Panc1 (cell line): ENCODE measurements around the gene KAT6B.

Source experiments
- CTCF ChIP-seq: fragments of 450-650 bp; IDR thresholded peaks from 2 replicates; pipeline ENCODE4 v1.5.1; 2017; ENCODE audit warnings: mild to moderate bottlenecking
- POLR2AphosphoS5 ChIP-seq: IDR thresholded peaks from 2 replicates; pipeline ENCODE4 v1.6.1; 2012; ENCODE audit warnings: mild to moderate bottlenecking, low read depth, low read length, moderate library complexity
- REST ChIP-seq, 2 experiments: IDR thresholded peaks; 2 replicates each; pipeline ENCODE4 v1.6.1; 2011 to 2012; ENCODE audit warnings: low read depth in 2 of 2, control low read depth in 1 of 2, low read length in 1 of 2, mild to moderate bottlenecking in 1 of 2, moderate library complexity in 1 of 2; ENCODE audit not compliant: insufficient read depth in 1 of 2
- SIN3A ChIP-seq: IDR thresholded peaks from 2 replicates; pipeline ENCODE4 v1.6.1; 2012; ENCODE audit warnings: low read depth, mild to moderate bottlenecking, low read length, moderate library complexity, borderline replicate concordance; ENCODE audit not compliant: insufficient read depth
- TCF7L2 ChIP-seq: IDR thresholded peaks from 2 replicates; pipeline ENCODE4 v1.6.1; 2011; ENCODE audit warnings: mild to moderate bottlenecking, low read depth, low read length, inconsistent platforms

DNA sequence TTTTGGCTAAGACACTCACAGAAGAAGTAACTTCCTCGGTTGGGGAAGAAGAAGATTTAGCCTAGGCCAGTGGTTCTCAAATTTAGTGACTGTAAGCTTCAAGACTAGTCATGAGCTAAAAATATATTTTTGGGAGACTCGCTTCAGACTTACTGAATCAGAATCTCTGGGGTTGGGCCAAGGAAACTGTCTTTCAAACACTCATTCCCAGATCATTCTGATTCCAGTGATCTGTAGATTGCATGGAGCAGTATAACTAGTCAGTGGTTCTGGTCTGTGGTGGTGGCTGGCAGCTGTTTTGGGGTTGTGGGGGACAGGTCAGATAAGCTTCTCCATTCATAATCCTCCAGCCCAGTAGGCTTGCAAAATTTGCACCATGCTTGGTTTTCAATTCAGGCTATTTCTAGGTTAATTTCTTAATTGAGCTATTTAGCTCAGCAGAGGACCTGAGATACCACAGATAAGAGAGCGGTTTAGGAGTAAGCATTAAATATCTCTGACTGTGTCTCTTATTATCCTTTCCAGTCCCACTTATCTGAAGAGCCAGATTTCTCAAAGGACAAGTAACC is 3.8 kb upstream of the KAT6B start:
- TF ChIP-seq CTCF, result no peak
- TF ChIP-seq POLR2AphosphoS5, result no peak
- TF ChIP-seq REST (IDR thresholded peaks at IDR 0.05; ENCODE audit: insufficient read depth in 1 of 2, low read depth in 2 of 2, low read length in 1 of 2), result no peak
- TF ChIP-seq TCF7L2, result no peak
- TF ChIP-seq SIN3A, result no peak
